ENCODE data around the gene LRRC15.
A peak's percentile ranks its signal among the peaks of the same experiment; 100 is the strongest.

Gene LRRC15

GRCh38 chr3:194360568-194360967, 9.0 kb downstream of the LRRC15 start:
- no peak for DNase-seq

- no peak for DNase-seq
Observed at GRCh38 chr3:194357681-194358080, 11.9 kb downstream of the LRRC15 start.

GRCh38 chr3:194355379-194355778, 14.2 kb downstream of the LRRC15 start:
- DNase-seq = no peak

DNA sequence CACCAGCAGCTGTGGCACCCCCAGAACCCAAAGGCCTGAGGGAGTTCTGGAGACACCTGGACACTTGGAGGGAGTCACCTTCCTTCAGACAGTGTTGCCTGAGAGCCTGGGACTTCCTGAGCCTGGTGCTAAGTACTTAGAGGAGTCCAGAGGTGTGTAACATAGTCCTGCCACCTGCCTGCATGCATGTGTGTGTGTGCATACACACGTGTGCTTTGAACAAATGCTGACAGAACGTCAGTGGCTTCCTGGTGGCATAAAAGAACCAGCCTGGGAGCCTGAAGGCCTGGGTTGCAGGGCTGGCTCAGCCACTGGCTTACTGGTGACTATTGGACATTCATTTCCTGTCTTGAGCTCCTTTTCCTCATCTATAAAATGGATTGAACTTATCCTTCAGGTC, 15.2 kb downstream of the LRRC15 start:
- DNase-seq = no peak

DNA sequence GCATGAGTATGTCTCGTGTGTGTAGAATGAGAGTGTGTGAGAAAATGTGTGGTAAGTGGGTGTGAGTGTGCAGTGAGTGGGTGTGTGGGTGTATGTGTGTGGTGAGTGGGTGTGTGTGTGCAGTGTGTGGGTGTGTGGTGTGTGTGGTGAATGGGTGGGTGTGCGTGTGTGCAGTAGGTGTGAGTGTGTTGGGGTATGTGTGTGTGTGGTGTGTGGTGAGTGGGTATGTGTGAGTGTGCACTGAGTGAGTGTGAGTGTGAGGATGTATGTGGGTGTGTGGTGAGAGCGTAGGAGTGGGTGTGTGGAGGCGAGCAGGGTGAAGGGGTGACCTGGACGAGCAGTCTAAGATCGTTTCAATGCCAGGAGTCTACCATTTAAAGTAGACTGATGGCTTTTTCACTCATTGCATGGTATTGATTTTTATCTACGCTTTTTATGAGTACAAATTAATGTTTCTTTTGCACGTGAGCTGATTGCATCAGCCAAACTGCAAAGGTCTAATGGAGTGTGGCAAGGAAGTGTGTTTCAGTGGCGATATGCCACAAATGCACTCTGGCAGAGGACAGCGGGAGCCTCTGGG, 16.8 kb downstream of the LRRC15 start:
- no peak for DNase-seq

- no peak for DNase-seq
Observed at GRCh38 chr3:194351952-194352536, 17.5 kb downstream of the LRRC15 start.

- no peak for DNase-seq
Observed at GRCh38 chr3:194351080-194351672, 18.4 kb downstream of the LRRC15 start, which contains the start of gene CPN2. Gene CPN2, minus strand, starts transcription at chr3:194351328. Its CDS starts 8,626 bp downstream, at chr3:194342702.

- no peak for DNase-seq
Observed at GRCh38 chr3:194350726-194351071, 18.8 kb downstream of the LRRC15 start.

GRCh38 chr3:194348354-194348753, 21.2 kb downstream of the LRRC15 start:
- no peak for DNase-seq

- DNase-seq = no peak
Observed at GRCh38 chr3:194346621-194347020, 22.9 kb downstream of the LRRC15 start.

GRCh38 chr3:194346035-194346434, 23.5 kb downstream of the LRRC15 start:
- no peak for DNase-seq

DNA sequence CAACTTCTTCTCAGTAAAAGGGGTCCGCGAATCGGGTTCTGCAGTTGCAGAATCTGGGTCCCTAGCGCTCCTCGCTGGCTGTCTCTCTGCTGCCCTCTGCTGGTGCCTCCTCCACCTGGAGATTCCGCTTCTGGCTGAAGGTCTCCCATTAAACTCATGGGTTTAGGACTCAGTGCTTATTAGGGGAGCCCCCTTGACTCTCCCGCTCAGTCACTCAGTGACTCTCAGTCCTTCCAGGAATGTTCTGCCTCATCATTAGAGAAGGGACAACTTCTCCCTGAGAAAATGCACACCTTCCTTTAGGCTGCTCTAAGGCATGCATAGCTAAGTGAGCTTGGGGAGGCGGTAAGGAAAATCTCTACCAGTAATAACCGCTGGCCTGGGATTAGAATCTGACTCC, 25.5 kb downstream of the LRRC15 start:
- DNase-seq = peak; percentile 21 to 70 (median 58)

DNA sequence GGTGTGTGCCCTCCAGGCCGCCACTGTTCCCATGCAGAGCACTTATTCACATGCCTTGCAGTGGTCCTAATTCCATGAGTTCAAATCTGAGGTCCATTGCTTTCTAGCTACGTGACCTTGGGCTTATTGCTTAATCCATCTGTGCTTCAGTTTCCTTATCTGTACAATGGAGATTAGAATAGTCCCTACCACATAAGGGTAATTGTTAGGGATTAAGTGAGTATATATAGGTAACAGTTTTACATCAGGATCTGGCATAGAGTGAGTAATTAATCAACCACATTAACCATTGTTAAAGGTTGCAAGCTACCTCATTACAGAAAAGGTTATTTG, 26.0 kb downstream of the LRRC15 start:
- DNase-seq = no peak

GRCh38 chr3:194342861-194343560, 26.5 kb downstream of the LRRC15 start:
- no peak for DNase-seq

DNA sequence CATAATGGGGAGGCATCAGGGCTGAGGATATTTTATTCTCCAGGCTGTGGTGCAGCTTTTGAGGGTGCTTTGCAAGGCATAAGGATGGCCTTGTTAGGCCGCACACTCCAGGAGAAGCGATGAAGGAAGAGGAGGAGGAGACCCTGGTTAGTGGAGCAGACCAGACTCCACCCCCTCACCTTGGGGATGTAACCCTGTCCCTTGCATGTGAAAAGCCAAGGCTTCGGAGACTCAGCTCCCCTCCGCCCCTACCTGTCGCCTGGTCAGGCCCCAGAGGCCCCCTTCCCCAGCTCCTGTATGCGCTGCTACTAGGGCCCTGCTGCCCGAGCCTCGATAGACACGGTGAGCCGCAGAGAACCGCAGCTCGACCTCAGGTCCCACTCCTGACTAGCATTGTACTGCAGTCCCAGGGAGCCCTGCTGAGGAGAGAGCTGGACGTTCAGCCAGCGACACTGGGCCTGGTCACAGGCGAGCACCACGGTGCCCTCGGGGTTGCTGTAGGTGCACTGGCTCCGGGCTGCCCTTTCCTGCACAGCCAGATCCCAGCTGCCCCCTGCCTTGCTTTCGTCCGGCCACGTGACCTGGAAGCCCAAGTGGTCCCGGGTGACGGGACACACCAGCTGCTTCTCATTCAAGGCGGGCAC, 28.7 kb downstream of the LRRC15 start:
- DNase-seq = no peak

DNA sequence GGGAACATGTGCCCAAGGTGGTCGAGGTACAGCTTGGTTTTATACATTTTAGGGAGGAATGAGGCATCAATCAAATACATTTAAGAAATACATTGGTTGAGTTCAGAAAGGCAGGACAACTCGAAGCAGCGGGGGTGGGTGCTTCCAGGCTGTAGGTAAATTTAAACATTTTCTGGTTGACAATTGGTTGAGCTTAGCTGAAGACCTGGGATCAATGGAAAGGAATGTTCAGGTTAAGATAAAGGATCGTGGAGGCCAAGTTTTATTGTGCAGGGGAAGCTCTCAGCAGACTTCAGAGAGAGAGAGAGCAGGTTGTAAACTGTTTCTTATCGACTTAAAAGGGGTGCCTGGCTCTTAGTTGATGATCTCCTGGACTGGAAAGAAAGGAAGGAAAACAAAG, 29.7 kb downstream of the LRRC15 start:
- no peak for DNase-seq

- DNase-seq = no peak
Observed at GRCh38 chr3:194339356-194339755, 30.2 kb downstream of the LRRC15 start.

GRCh38 chr3:194337965-194338753, 31.4 kb downstream of the LRRC15 start:
- no peak for DNase-seq

GRCh38 chr3:194336601-194337355, 32.8 kb downstream of the LRRC15 start:
- no peak for DNase-seq

GRCh38 chr3:194333981-194334320, 35.6 kb downstream of the LRRC15 start:
- DNase-seq = no peak

DNA sequence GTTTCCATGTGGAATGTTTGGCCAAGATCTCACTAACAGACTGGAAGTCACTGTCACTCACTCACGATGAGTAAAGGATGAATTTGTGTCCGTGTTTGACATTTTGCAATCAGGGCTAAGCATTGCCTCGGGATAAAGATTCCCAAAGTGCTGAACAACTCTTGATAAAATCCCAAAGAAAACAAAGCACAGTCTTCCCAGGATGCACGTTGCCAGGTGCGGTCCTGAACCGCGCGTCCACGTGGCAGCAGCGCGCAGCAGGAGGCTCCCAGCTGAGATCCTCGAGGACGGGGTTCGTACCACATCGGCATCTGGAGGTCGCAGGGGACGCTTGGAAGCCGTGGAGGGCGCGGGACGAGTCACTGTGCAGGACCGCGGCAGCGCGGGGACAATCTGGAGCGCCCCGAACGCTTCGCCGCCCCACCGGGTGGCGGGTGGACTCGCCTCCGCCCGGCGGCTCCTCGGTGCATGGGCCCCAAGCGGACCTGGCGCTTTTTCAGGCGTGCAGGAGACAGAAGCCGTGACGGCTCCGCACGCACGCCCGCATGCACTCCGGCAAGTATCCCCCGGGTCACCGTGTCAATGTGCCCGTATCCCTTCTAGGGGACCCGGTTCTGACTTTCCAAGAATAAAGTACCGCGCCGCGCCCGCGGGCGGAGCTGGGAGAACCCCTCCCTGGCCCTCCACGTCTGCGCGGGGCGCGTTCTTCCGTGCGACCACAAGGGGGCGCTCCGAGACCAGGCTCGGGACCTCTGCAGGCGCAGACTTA, 36.1 kb downstream of the LRRC15 start:
- no peak for DNase-seq

DNA sequence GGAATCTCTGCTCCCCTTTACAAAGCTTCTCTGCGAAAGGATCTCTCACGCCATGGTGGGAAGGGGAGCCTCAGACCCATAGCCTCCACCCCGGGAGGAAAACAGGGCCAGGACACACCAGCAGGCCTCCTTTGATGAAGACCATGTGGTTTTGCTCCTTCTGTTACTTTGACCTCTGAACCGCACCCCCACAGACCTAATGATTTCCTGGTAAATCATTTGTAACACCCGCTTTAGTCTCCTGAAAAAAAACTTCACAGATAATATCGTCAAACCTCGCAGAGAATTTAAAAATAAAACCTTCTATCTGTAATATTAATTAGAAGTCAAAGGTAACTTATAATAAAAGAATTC, 36.7 kb downstream of the LRRC15 start:
- no peak for DNase-seq

Data from stimulated activated naive CD4-positive, alpha-beta T cell (primary cell).